Measurements from ENCODE around the gene DLG2.

DLG2 gene

GRCh38 chr11:83538286-83538685, 2088.9 kb downstream of the DLG2 start:
- Histone ChIP-seq H3K27me3 (ENCODE audit: insufficient read depth, low read length) (no peaks in the 10 kb centered on the region), H3K9me3 (ENCODE audit: low read length) (no peaks in the 10 kb centered on the region), H3K4me1 (ENCODE audit: insufficient read depth, low read length) (peaks cover 18% of the 10 kb centered on the region), H2AFZ (ENCODE audit: low read depth, low read length) (no peak overlapping the region), H3K4me3 (ENCODE audit: low read length) (no peak overlapping the region), H3K36me3 (ENCODE audit: insufficient read depth, low read length) (no peaks in the 10 kb centered on the region)

- no peaks in the 10 kb centered on the region for H3K27me3 ChIP-seq (ENCODE audit: insufficient read depth, low read length)
- no peak overlapping the region for H3K4me3 ChIP-seq (ENCODE audit: low read length)
- no peak overlapping the region for H2AFZ ChIP-seq (ENCODE audit: low read depth, low read length)
- no peaks in the 10 kb centered on the region for H3K36me3 ChIP-seq (ENCODE audit: insufficient read depth, low read length)
- H3K4me1 ChIP-seq (ENCODE audit: insufficient read depth, low read length), result peaks cover 9% of the 10 kb centered on the region
- H3K9me3 ChIP-seq (ENCODE audit: low read length), result no peaks in the 10 kb centered on the region
Measured at GRCh38 chr11:83537131-83537610, 2090.0 kb downstream of the DLG2 start.

GRCh38 chr11:83533166-83533565, 2094.0 kb downstream of the DLG2 start:
- H3K4me1 ChIP-seq (ENCODE audit: insufficient read depth, low read length), result peaks cover 9% of the 10 kb centered on the region
- no peak overlapping the region for H2AFZ ChIP-seq (ENCODE audit: low read depth, low read length)
- no peaks in the 10 kb centered on the region for H3K36me3 ChIP-seq (ENCODE audit: insufficient read depth, low read length)
- no peaks in the 10 kb centered on the region for H3K9me3 ChIP-seq (ENCODE audit: low read length)
- H3K4me3 ChIP-seq (ENCODE audit: low read length), result no peak overlapping the region
- H3K27me3 ChIP-seq (ENCODE audit: insufficient read depth, low read length), result no peaks in the 10 kb centered on the region

- no peaks in the 10 kb centered on the region for H3K36me3 ChIP-seq (ENCODE audit: insufficient read depth, low read length)
- no peaks in the 10 kb centered on the region for H3K9me3 ChIP-seq (ENCODE audit: low read length)
- no peaks in the 10 kb centered on the region for H3K27me3 ChIP-seq (ENCODE audit: insufficient read depth, low read length)
- no peak overlapping the region for H2AFZ ChIP-seq (ENCODE audit: low read depth, low read length)
- H3K4me3 ChIP-seq (ENCODE audit: low read length), result no peak overlapping the region
- peaks cover under 1% of the 10 kb centered on the region for H3K4me1 ChIP-seq (ENCODE audit: insufficient read depth, low read length)
Measured at GRCh38 chr11:83528877-83529276, 2098.3 kb downstream of the DLG2 start.

- Histone ChIP-seq H3K36me3 (ENCODE audit: insufficient read depth, low read length) (no peaks in the 10 kb centered on the region), H3K9me3 (ENCODE audit: low read length) (no peaks in the 10 kb centered on the region), H3K4me3 (ENCODE audit: low read length) (no peak overlapping the region), H3K27me3 (ENCODE audit: insufficient read depth, low read length) (no peaks in the 10 kb centered on the region), H2AFZ (ENCODE audit: low read depth, low read length) (no peak overlapping the region), H3K4me1 (ENCODE audit: insufficient read depth, low read length) (no peaks in the 10 kb centered on the region)
Measured at GRCh38 chr11:83528225-83528624, 2098.9 kb downstream of the DLG2 start.

- Histone ChIP-seq H3K36me3 (ENCODE audit: insufficient read depth, low read length) (no peaks in the 10 kb centered on the region), H3K9me3 (ENCODE audit: low read length) (peaks cover 4% of the 10 kb centered on the region), H3K4me1 (ENCODE audit: insufficient read depth, low read length) (peaks cover 7% of the 10 kb centered on the region), H3K27me3 (ENCODE audit: insufficient read depth, low read length) (no peaks in the 10 kb centered on the region), H2AFZ (ENCODE audit: low read depth, low read length) (no peak overlapping the region), H3K4me3 (ENCODE audit: low read length) (no peak overlapping the region)
Measured at GRCh38 chr11:83523676-83524075, 2103.5 kb downstream of the DLG2 start.

- peaks cover 7% of the 10 kb centered on the region for H3K4me1 ChIP-seq (ENCODE audit: insufficient read depth, low read length)
- no peak overlapping the region for H3K4me3 ChIP-seq (ENCODE audit: low read length)
- H3K36me3 ChIP-seq (ENCODE audit: insufficient read depth, low read length), result no peaks in the 10 kb centered on the region
- H3K9me3 ChIP-seq (ENCODE audit: low read length), result peaks cover 4% of the 10 kb centered on the region
- no peaks in the 10 kb centered on the region for H3K27me3 ChIP-seq (ENCODE audit: insufficient read depth, low read length)
- H2AFZ ChIP-seq (ENCODE audit: low read depth, low read length), result no peak overlapping the region
Measured at GRCh38 chr11:83522911-83523310, 2104.2 kb downstream of the DLG2 start.

- Histone ChIP-seq H3K9me3 (ENCODE audit: low read length) (peaks cover 5% of the 10 kb centered on the region), H2AFZ (ENCODE audit: low read depth, low read length) (no peak overlapping the region), H3K27me3 (ENCODE audit: insufficient read depth, low read length) (no peaks in the 10 kb centered on the region), H3K4me1 (ENCODE audit: insufficient read depth, low read length) (peaks cover 7% of the 10 kb centered on the region), H3K4me3 (ENCODE audit: low read length) (no peak overlapping the region), H3K36me3 (ENCODE audit: insufficient read depth, low read length) (no peaks in the 10 kb centered on the region)
Measured at GRCh38 chr11:83521647-83522596, 2105.2 kb downstream of the DLG2 start.

- Histone ChIP-seq H3K27me3 (ENCODE audit: insufficient read depth, low read length) (no peaks in the 10 kb centered on the region), H3K36me3 (ENCODE audit: insufficient read depth, low read length) (no peaks in the 10 kb centered on the region)
Measured at GRCh38 chr11:83520849-83521248, 2106.3 kb downstream of the DLG2 start.

GRCh38 chr11:83511646-83512045, 2115.5 kb downstream of the DLG2 start:
- H2AFZ ChIP-seq (ENCODE audit: low read depth, low read length), result no peak overlapping the region
- no peaks in the 10 kb centered on the region for H3K36me3 ChIP-seq (ENCODE audit: insufficient read depth, low read length)
- H3K27me3 ChIP-seq (ENCODE audit: insufficient read depth, low read length), result no peaks in the 10 kb centered on the region
- H3K4me1 ChIP-seq (ENCODE audit: insufficient read depth, low read length), result peaks cover 10% of the 10 kb centered on the region
- H3K9me3 ChIP-seq (ENCODE audit: low read length), result no peaks in the 10 kb centered on the region
- no peak overlapping the region for H3K4me3 ChIP-seq (ENCODE audit: low read length)

More at GRCh38 chr11:83520849-83521248, 2106.3 kb downstream of the DLG2 start:
- H2AFZ ChIP-seq (ENCODE audit: low read depth, low read length), result no peak overlapping the region
- H3K9me3 ChIP-seq (ENCODE audit: low read length), result peaks cover 5% of the 10 kb centered on the region
- peaks cover 7% of the 10 kb centered on the region for H3K4me1 ChIP-seq (ENCODE audit: insufficient read depth, low read length)
- H3K4me3 ChIP-seq (ENCODE audit: low read length), result no peak overlapping the region

GRCh38 chr11:83510530-83511460, 2116.3 kb downstream of the DLG2 start:
- Histone ChIP-seq H3K9me3 (ENCODE audit: low read length) (no peaks in the 10 kb centered on the region), H3K36me3 (ENCODE audit: insufficient read depth, low read length) (no peaks in the 10 kb centered on the region), H3K4me1 (ENCODE audit: insufficient read depth, low read length) (peaks cover 10% of the 10 kb centered on the region), H3K4me3 (ENCODE audit: low read length) (no peak overlapping the region), H3K27me3 (ENCODE audit: insufficient read depth, low read length) (no peaks in the 10 kb centered on the region), H2AFZ (ENCODE audit: low read depth, low read length) (no peak overlapping the region)

- H2AFZ ChIP-seq (ENCODE audit: low read depth, low read length), result no peak overlapping the region
- no peaks in the 10 kb centered on the region for H3K36me3 ChIP-seq (ENCODE audit: insufficient read depth, low read length)
- H3K27me3 ChIP-seq (ENCODE audit: insufficient read depth, low read length), result no peaks in the 10 kb centered on the region
- peaks cover 10% of the 10 kb centered on the region for H3K4me1 ChIP-seq (ENCODE audit: insufficient read depth, low read length)
- H3K9me3 ChIP-seq (ENCODE audit: low read length), result no peaks in the 10 kb centered on the region
- H3K4me3 ChIP-seq (ENCODE audit: low read length), result no peak overlapping the region
Measured at GRCh38 chr11:83508804-83509203, 2118.3 kb downstream of the DLG2 start.

GRCh38 chr11:83502041-83502440, 2125.1 kb downstream of the DLG2 start:
- Histone ChIP-seq H3K36me3 (ENCODE audit: insufficient read depth, low read length) (no peaks in the 10 kb centered on the region), H3K4me3 (ENCODE audit: low read length) (no peak overlapping the region), H3K9me3 (ENCODE audit: low read length) (no peaks in the 10 kb centered on the region), H3K4me1 (ENCODE audit: insufficient read depth, low read length) (no peaks in the 10 kb centered on the region), H2AFZ (ENCODE audit: low read depth, low read length) (no peak overlapping the region), H3K27me3 (ENCODE audit: insufficient read depth, low read length) (no peaks in the 10 kb centered on the region)

Measured in neuron (in vitro differentiated cells).